Immature natural killer cell (primary cell): Measurements from ENCODE around the gene CELSR1. TPM values are rescaled to one million over a fixed set of nuclear protein-coding genes. Genes with fewer than 3 reads are reported as not detected.
"Not testable (repeated sequence)": the region's sequence is repeated elsewhere in the genome, so short reads cannot be mapped to it uniquely, and the experiment has no call there.

ENCODE experiments used
- DNase-seq, 3 donors: peaks; one replicate each; pipeline ENCODE4 v3.0.0; 2022; ENCODE audit warnings: mixed read lengths in 1 of 3
- H3K27ac Mint-ChIP-seq, 6 donors: one replicate each; pipeline ENCODE4 v1.8.0; 2020; ENCODE audit warnings: mixed read lengths in 6 of 6, mild to moderate bottlenecking in 5 of 6, inconsistent platforms in 4 of 6, moderate library complexity in 3 of 6
- H3K27me3 Mint-ChIP-seq, 3 donors: one replicate each; pipeline ENCODE4 v1.8.0; 2020 to 2021; ENCODE audit warnings: low read depth in 3 of 3, mild to moderate bottlenecking in 3 of 3, mixed read lengths in 3 of 3, moderate library complexity in 3 of 3, inconsistent platforms in 1 of 3
- H3K36me3 Mint-ChIP-seq, 3 donors: one replicate each; pipeline ENCODE4 v1.8.0; 2020; ENCODE audit warnings: mixed read lengths in 3 of 3, inconsistent platforms in 2 of 3, mild to moderate bottlenecking in 2 of 3
- H3K4me1 Mint-ChIP-seq, 2 donors: one replicate each; pipeline ENCODE4 v1.8.0; 2020; ENCODE audit warnings: inconsistent platforms in 2 of 2, mild to moderate bottlenecking in 2 of 2, mixed read lengths in 2 of 2, moderate library complexity in 1 of 2
- H3K4me3 Mint-ChIP-seq, 5 donors: one replicate each; pipeline ENCODE4 v1.8.0; 2020; ENCODE audit warnings: mild to moderate bottlenecking in 5 of 5, mixed read lengths in 5 of 5, inconsistent platforms in 3 of 5, moderate library complexity in 3 of 5
- H3K9me3 Mint-ChIP-seq, 6 donors: one replicate each; pipeline ENCODE4 v1.8.0; 2020; ENCODE audit warnings: mild to moderate bottlenecking in 6 of 6, mixed read lengths in 6 of 6, inconsistent platforms in 4 of 6, moderate library complexity in 3 of 6
- polyA plus RNA-seq, 3 donors: library from polyadenylated mRNA; unstranded; fragments of 300-500 nt; fragmentation: Illumina TruSeq; gene quantifications; one replicate each; pipeline ENCODE4 v1.2.3, GENCODE V29; 2021

The CELSR1 gene
- polyA plus RNA-seq, 3 donors from 2014 or later, result 0.24 to 1.6 (median 1.2) TPM

GRCh38 chr22:46513908-46514550 lies 23.4 kb downstream of the CELSR1 start:
- Mint-ChIP-seq H3K9me3 (no peaks in the 10 kb centered on the region), H3K4me1 (peaks cover 0 to 6% of the 10 kb centered on the region in 2 donors), H3K27me3 (peaks cover 0 to 3% (median 2%) of the 10 kb centered on the region in 3 donors), H3K27ac (no peak overlapping the region), H3K36me3 (no peaks in the 10 kb centered on the region), H3K4me3 (no peak overlapping the region)
- no peak for DNase-seq

- DNase-seq, result no peak
- H3K4me1 Mint-ChIP-seq, result peaks cover 0 to 5% of the 10 kb centered on the region in 2 donors
- H3K36me3 Mint-ChIP-seq, result no peaks in the 10 kb centered on the region
- no peak overlapping the region for H3K27ac Mint-ChIP-seq
- no peak overlapping the region for H3K4me3 Mint-ChIP-seq
- H3K9me3 Mint-ChIP-seq, result no peaks in the 10 kb centered on the region
- peaks cover 0 to 3% (median 2%) of the 10 kb centered on the region in 3 donors for H3K27me3 Mint-ChIP-seq
These were observed 24.7 kb downstream of the CELSR1 start for GRCh38 chr22:46512683-46513082.

GRCh38 chr22:46512039-46512370 lies 25.4 kb downstream of the CELSR1 start:
- Mint-ChIP-seq H3K4me1 (no peaks in the 10 kb centered on the region), H3K9me3 (no peaks in the 10 kb centered on the region), H3K4me3 (no peak overlapping the region), H3K36me3 (no peaks in the 10 kb centered on the region), H3K27ac (no peak overlapping the region), H3K27me3 (peaks cover 0 to 3% (median 2%) of the 10 kb centered on the region in 3 donors)
- no peak for DNase-seq

- H3K4me3 Mint-ChIP-seq, result no peak overlapping the region
- no peaks in the 10 kb centered on the region for H3K4me1 Mint-ChIP-seq
- peaks cover 0 to 5% (median 3%) of the 10 kb centered on the region in 3 donors for H3K27me3 Mint-ChIP-seq
- no peaks in the 10 kb centered on the region for H3K36me3 Mint-ChIP-seq
- no peak overlapping the region for H3K27ac Mint-ChIP-seq
- no peaks in the 10 kb centered on the region for H3K9me3 Mint-ChIP-seq
- DNase-seq, result no peak
These were observed 26.0 kb downstream of the CELSR1 start for GRCh38 chr22:46511151-46512038.

- Mint-ChIP-seq H3K4me1 (no peaks in the 10 kb centered on the region), H3K27ac (no peak overlapping the region), H3K36me3 (no peaks in the 10 kb centered on the region), H3K27me3 (peaks cover 0 to 5% (median 1%) of the 10 kb centered on the region in 3 donors), H3K4me3 (no peak overlapping the region), H3K9me3 (no peaks in the 10 kb centered on the region)
- DNase-seq, result no peak
These were observed 27.9 kb downstream of the CELSR1 start for GRCh38 chr22:46509416-46510089.

GRCh38 chr22:46508491-46508999 lies 28.9 kb downstream of the CELSR1 start:
- no peak for DNase-seq
- Mint-ChIP-seq H3K36me3 (no peaks in the 10 kb centered on the region), H3K27me3 (peaks cover 0 to 2% (median 1%) of the 10 kb centered on the region in 3 donors), H3K9me3 (no peaks in the 10 kb centered on the region), H3K27ac (no peak overlapping the region), H3K4me1 (no peaks in the 10 kb centered on the region), H3K4me3 (no peak overlapping the region)

GRCh38 chr22:46507451-46508425 lies 29.7 kb downstream of the CELSR1 start:
- no peaks in the 10 kb centered on the region for H3K9me3 Mint-ChIP-seq
- no peaks in the 10 kb centered on the region for H3K36me3 Mint-ChIP-seq
- no peak overlapping the region for H3K4me3 Mint-ChIP-seq
- H3K4me1 Mint-ChIP-seq, result no peaks in the 10 kb centered on the region
- no peak overlapping the region for H3K27ac Mint-ChIP-seq
- no peak for DNase-seq
- H3K27me3 Mint-ChIP-seq, result peaks cover 0 to 2% (median 1%) of the 10 kb centered on the region in 3 donors

DNA sequence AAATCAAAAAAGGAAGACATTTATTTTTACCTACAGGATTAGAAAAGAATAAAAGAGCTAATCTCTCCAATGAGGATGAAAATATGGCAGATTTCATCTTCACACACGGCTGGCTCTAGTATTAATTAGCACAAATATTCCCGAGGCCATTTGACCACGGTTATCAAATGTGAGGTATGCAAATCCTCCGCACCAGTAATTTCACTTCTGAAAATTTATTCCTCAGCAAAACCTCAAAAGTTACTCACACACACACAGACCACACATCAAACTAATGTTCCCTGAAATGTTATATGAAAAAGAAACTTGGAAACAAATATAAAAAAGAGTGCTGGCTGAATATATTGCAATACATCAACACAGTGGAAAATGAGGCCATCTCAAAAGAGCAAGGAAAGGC lies 32.8 kb downstream of the CELSR1 start:
- H3K4me1 Mint-ChIP-seq, result peaks cover 2 to 4% of the 10 kb centered on the region in 2 donors
- H3K27ac Mint-ChIP-seq, result no peak overlapping the region
- no peaks in the 10 kb centered on the region for H3K36me3 Mint-ChIP-seq
- no peaks in the 10 kb centered on the region for H3K9me3 Mint-ChIP-seq
- no peak overlapping the region for H3K4me3 Mint-ChIP-seq
- DNase-seq, result no peak
- H3K27me3 Mint-ChIP-seq, result peaks cover under 1 to 9% (median 8%) of the 10 kb centered on the region in 3 donors

- Mint-ChIP-seq H3K4me1 (peaks cover 10 to 17% of the 10 kb centered on the region in 2 donors), H3K36me3 (no peaks in the 10 kb centered on the region), H3K4me3 (no peak overlapping the region), H3K27ac (no peak overlapping the region), H3K27me3 (peaks cover 4 to 17% (median 10%) of the 10 kb centered on the region in 3 donors), H3K9me3 (no peaks in the 10 kb centered on the region)
- no peak for DNase-seq
These were observed 34.8 kb downstream of the CELSR1 start for GRCh38 chr22:46502440-46503175.

- DNase-seq, result no peak
- peaks cover 10 to 17% of the 10 kb centered on the region in 2 donors for H3K4me1 Mint-ChIP-seq
- peaks cover 8 to 15% (median 10%) of the 10 kb centered on the region in 3 donors for H3K27me3 Mint-ChIP-seq
- H3K4me3 Mint-ChIP-seq, result no peak overlapping the region
- no peaks in the 10 kb centered on the region for H3K9me3 Mint-ChIP-seq
- no peak overlapping the region for H3K27ac Mint-ChIP-seq
- H3K36me3 Mint-ChIP-seq, result no peaks in the 10 kb centered on the region
These were observed 35.7 kb downstream of the CELSR1 start for GRCh38 chr22:46501701-46502100.

- H3K27me3 Mint-ChIP-seq, result peaks cover 8 to 15% (median 8%) of the 10 kb centered on the region in 3 donors
- peaks cover 10 to 17% of the 10 kb centered on the region in 2 donors for H3K4me1 Mint-ChIP-seq
- not testable (repeated sequence) for DNase-seq, H3K27ac Mint-ChIP-seq, H3K4me3 Mint-ChIP-seq, H3K9me3 Mint-ChIP-seq, H3K36me3 Mint-ChIP-seq
These were observed 36.2 kb downstream of the CELSR1 start for GRCh38 chr22:46501265-46501664.

GRCh38 chr22:46500201-46500600 lies 37.2 kb downstream of the CELSR1 start:
- Mint-ChIP-seq H3K9me3 (no peaks in the 10 kb centered on the region), H3K4me3 (no peak overlapping the region), H3K36me3 (no peaks in the 10 kb centered on the region), H3K27ac (no peak overlapping the region), H3K27me3 (peaks cover 8 to 15% (median 8%) of the 10 kb centered on the region in 3 donors), H3K4me1 (peaks cover 10 to 17% of the 10 kb centered on the region in 2 donors)
- DNase-seq, result no peak
